ENCODE data around the gene PIH1D2. TPM values are rescaled to one million over a fixed set of nuclear protein-coding genes. Genes with fewer than 3 reads are reported as not detected.

The PIH1D2 gene
- total RNA-seq, 4 donors from 2014 or later: 6.4 to 12.8 (median 11.1) TPM

DNA sequence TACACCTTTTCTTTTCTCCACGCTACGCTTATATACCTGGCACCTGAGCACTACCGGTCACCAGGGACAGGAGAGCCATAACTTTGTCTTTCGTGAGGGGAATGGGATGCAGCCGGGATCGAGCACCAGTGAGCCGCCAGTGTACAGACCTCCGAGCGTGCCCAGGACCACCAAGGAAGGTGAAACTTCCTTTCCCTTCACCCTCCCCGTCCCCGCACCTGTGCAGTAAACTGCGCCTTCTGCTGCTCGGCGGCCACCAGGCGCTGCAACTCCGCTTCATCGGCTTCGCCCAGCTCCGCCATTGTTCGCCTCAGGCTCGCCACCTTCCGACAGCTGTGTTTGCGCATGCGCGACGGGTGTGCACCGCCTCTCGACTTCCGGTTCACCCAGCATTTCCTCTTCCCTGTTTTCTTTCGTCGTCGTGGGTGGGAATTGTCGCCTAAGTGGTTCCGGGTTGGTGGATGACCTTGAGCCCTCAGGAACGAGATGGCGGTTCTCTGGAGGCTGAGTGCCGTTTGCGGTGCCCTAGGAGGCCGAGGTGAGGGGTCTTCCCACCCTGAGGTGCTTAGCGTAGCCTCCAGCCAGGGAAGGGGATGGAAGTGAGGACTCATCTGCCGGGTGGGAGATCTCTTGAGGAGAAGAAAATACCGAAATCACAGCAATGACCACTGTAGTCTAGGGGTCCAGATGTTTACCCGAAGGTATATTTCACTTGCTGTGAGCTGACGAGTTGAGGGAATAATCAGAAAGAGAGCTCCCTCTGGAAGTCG, 12.8 kb upstream of the PIH1D2 start, which contains the start of the genes SDHD and TIMM8B:
TSS of gene SDHD (plus strand) at position 452 of the 770 bp plus-strand sequence. CDS start at position 487, 35 bp downstream.
TSS of gene TIMM8B (minus strand) at position 335 of the 770 bp plus-strand sequence. CDS start at position 302, 33 bp downstream.
- peak within 1 kb of the TSS; percentile 52 to 69 (median 64) for H3K27ac ChIP-seq
- H3K4me1 ChIP-seq: peaks cover 14 to 23% of the 10 kb centered on the region in 2 donors
- intact Hi-C loops (cut with DNase I): no loop called here
- H3K27me3 ChIP-seq: no peaks in the 10 kb centered on the region
- TF ChIP-seq, protein P1, sequence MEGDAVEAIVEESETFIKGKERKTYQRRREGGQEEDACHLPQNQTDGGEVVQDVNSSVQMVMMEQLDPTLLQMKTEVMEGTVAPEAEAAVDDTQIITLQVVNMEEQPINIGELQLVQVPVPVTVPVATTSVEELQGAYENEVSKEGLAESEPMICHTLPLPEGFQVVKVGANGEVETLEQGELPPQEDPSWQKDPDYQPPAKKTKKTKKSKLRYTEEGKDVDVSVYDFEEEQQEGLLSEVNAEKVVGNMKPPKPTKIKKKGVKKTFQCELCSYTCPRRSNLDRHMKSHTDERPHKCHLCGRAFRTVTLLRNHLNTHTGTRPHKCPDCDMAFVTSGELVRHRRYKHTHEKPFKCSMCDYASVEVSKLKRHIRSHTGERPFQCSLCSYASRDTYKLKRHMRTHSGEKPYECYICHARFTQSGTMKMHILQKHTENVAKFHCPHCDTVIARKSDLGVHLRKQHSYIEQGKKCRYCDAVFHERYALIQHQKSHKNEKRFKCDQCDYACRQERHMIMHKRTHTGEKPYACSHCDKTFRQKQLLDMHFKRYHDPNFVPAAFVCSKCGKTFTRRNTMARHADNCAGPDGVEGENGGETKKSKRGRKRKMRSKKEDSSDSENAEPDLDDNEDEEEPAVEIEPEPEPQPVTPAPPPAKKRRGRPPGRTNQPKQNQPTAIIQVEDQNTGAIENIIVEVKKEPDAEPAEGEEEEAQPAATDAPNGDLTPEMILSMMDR (IDR thresholded peaks at IDR 0.05): peak in 3 of 6 experiments; percentile 9 to 37 (median 29)
- peak in 1 of 2 donors; percentile 73 for TF ChIP-seq POLR2A (IDR thresholded peaks at IDR 0.05)
- no peaks in the 10 kb centered on the region for H3K9me3 ChIP-seq
- peaks cover 42 to 52% of the 10 kb centered on the region in 2 donors for H3K36me3 ChIP-seq
- 0% methylated on average over 44 to 45 of the region's 45 CpGs for WGBS, 2 donors
- H3K4me3 ChIP-seq (replicated peaks in 1 of 3): peak within 1 kb of the TSS; percentile 60 to 96 (median 82)
- peak; percentile 94 to 96 for DNase-seq

DNA sequence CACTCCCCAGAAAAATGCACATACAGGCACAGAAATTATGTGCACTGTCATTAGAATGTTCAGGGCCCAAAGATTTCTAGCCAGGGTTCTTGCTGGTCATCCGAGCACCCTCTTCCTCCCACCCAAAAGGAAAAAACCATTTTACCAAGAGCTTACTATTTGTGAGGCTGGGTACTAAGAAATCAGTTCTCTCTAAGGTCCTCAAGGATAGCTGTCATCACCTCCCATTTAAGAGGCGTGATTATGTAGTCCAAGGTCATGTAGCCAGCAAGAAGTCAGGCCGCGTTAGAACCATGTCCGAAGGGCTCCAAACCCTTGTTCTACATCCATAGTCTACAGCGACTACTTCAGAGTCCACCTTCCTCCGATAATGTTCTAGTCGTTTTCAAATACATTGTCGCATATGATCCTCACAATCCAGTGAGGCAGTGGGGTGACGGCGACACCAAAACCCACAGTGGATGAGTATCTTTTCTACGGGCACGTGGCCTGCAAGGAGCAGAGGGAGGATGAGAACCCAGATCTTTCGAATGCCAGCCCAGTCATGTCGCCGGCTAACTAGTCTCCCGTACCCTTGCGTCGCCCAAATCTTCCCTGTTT, 12.1 kb upstream of the PIH1D2 start:
- no peaks in the 10 kb centered on the region for H3K9me3 ChIP-seq
- H3K4me3 ChIP-seq (replicated peaks in 1 of 3): peak overlapping the region; percentile 60 to 96 (median 82)
- TF ChIP-seq, protein P1 (IDR thresholded peaks at IDR 0.05): no peak
- TF ChIP-seq POLR2A (IDR thresholded peaks at IDR 0.05): no peak
- no peak for DNase-seq
- H3K36me3 ChIP-seq: peaks cover 41 to 49% of the 10 kb centered on the region in 2 donors
- H3K4me1 ChIP-seq: peaks cover 14 to 23% of the 10 kb centered on the region in 2 donors
- intact Hi-C loops (cut with DNase I): no loop called here
- peak overlapping the region in 2 of 3 donors; percentile 52 to 69 for H3K27ac ChIP-seq
- WGBS, 2 donors: 2 to 5% methylated on average over 19 of the region's 19 CpGs
- no peaks in the 10 kb centered on the region for H3K27me3 ChIP-seq

DNA sequence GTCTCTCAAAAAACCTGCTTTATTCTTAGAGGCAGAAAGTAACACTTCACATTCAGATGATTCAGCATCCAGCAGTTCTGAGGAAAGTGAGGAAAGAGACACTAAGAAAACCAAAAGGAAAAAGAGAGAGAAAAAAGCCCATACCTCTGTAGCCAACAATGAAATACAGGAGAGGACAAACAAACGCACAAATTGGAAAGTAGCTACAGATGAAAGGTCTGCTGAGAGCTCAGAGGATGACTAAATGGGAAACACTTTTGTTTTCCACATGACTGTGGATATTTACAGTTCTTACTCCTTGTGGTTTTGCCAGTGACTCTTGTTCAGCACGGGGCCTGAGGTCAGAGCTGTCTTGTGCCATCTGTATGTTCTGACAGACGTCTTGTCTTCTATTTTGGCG, 8.9 kb upstream of the PIH1D2 start:
- no peaks in the 10 kb centered on the region for H3K27me3 ChIP-seq
- no peak for DNase-seq
- H3K4me3 ChIP-seq (replicated peaks in 1 of 3): no peak overlapping the region
- no peak overlapping the region for H3K27ac ChIP-seq
- intact Hi-C loops (cut with DNase I): no loop called here
- TF ChIP-seq POLR2A (IDR thresholded peaks at IDR 0.05): no peak
- TF ChIP-seq, protein P1 (IDR thresholded peaks at IDR 0.05): no peak
- peaks cover 6 to 13% of the 10 kb centered on the region in 2 donors for H3K4me1 ChIP-seq
- H3K36me3 ChIP-seq: peaks cover 59 to 63% of the 10 kb centered on the region in 2 donors
- H3K9me3 ChIP-seq: no peaks in the 10 kb centered on the region
- WGBS, 2 donors: 85 to 92% methylated on average over 4 of the region's 4 CpGs

DNA sequence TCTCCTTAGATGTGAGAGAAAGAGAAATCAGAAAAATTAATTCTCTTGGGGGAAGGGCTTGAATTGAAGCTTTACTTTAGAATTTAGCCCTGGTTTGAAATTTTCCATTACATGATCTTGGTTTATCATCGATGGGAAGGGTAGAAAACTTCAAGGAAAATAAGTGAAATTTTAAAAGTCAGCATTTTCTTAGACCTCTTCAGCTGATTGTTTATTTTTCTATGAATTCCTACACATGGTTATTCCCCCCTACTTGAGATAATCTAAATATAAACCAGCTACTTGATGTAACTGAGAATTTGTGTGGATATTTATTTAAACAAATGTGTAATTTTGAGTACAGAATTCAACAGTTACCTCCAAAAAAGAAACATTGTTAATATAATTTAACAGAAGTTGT, 10.9 kb downstream of the PIH1D2 start:
- Histone ChIP-seq H3K4me1 (no peaks in the 10 kb centered on the region), H3K9me3 (no peaks in the 10 kb centered on the region), H3K4me3 (replicated peaks in 1 of 3) (no peak overlapping the region), H3K36me3 (peaks cover 19 to 26% of the 10 kb centered on the region in 2 donors), H3K27ac (no peak overlapping the region), H3K27me3 (no peaks in the 10 kb centered on the region)
- no peak for DNase-seq
- intact Hi-C loops (cut with DNase I): no loop called here
- no peak for TF ChIP-seq POLR2A (IDR thresholded peaks at IDR 0.05)
- TF ChIP-seq, protein P1 (IDR thresholded peaks at IDR 0.05): no peak
- 85% methylated on average over 1 of the region's 1 CpG for WGBS, 2 donors

Data from thyroid gland (tissue), 4 donors.